ENCODE results near the gene AVPR2. TPM values are rescaled to one million over a fixed set of nuclear protein-coding genes. Genes with fewer than 3 reads are reported as not detected.

The AVPR2 gene
- total RNA-seq, 1 experiment from 2014 or later: not detected

DNA sequence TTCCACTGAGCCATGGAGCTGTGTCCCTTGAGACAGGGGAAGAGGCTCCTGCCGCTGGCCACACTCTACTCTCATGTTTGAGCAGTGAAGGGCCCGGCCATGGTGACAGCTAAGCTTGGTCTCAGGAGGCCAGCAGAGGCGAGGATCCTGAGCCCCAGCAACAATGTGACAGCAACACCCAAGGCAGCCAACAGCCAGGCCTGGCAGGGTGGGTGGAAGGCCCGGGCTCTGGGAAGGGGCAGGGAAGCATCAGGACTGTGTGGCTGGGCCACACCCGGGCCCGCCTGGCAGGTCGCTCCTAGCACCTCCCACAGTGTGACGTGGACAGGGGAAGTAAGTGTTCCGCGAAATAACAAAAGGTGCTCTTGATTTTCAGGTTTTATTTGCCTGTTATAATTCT, 43.3 kb upstream of the AVPR2 start:
- Mint-ChIP-seq H3K9me3 (ENCODE audit: unreplicated experiment) (no peaks in the 10 kb centered on the region), H3K36me3 (ENCODE audit: insufficient read depth, unreplicated experiment) (no peaks in the 10 kb centered on the region), H3K4me3 (ENCODE audit: unreplicated experiment) (no peak overlapping the region), H3K27ac (ENCODE audit: unreplicated experiment) (no peak overlapping the region), H3K4me1 (ENCODE audit: low read depth, unreplicated experiment) (no peaks in the 10 kb centered on the region), H3K27me3 (ENCODE audit: insufficient read depth, unreplicated experiment) (peaks cover 15% of the 10 kb centered on the region)
- CTCF ChIA-PET: no interaction called here
- no peak overlapping the region for H3K4me3 ChIP-seq (ENCODE audit: low read depth, low read length)
- DNase-seq: no peak
- BruUV-seq (replicated peaks): no TSS peak
- H3K36me3 ChIP-seq (ENCODE audit: control insufficient read depth, insufficient read depth, low read length): no peaks in the 10 kb centered on the region
- H3K4me1 ChIP-seq: no peaks in the 10 kb centered on the region
- POLR2A ChIA-PET: no interaction called here
- no peaks in the 10 kb centered on the region for H3K9me3 ChIP-seq
- TF ChIP-seq CTCF (IDR thresholded peaks at IDR 0.05; ENCODE audit: insufficient read depth in 1 of 2, low read depth in 1 of 2, low read length in 1 of 2, severe bottlenecking in 1 of 2, unreplicated experiment in 1 of 2): no peak
- H3K27me3 ChIP-seq (replicated peaks; ENCODE audit: control insufficient read depth, insufficient read depth, low read length): no peaks in the 10 kb centered on the region
- intact Hi-C loops (cut with micrococcal nuclease; ENCODE audit: unreplicated experiment): no loop called here

DNA sequence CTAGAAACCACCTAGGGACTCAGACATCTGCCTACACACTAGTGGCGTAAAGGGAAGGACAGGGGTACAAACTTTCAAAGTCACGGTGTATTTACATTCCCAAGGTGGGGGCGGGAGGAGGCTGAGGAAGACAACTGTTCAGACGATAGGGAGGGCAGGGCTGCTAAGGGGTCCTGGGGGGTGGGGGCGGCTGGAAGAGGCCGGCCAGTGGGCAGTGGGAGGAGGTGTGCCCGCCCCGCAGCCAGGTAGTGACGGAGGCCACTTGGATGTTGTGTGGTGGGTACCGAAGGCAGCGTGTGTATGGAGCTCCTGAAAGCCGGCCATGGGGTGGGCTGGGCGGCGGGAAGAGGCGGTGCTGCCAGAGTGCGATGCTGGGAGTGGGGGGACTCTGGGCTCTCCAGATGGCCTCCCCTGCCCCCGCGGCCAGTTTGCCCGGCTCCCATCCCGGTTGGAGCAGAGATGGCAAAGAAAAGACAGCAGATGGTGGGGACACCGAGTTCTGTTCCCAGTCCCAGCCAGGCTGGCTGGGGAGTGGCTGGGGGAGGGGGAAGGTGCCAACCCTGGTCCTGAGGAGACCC, 42.7 kb upstream of the AVPR2 start:
- no peaks in the 10 kb centered on the region for H3K9me3 ChIP-seq
- no peaks in the 10 kb centered on the region for H3K4me1 ChIP-seq
- DNase-seq: no peak
- no peaks in the 10 kb centered on the region for H3K9me3 Mint-ChIP-seq (ENCODE audit: unreplicated experiment)
- H3K36me3 ChIP-seq (ENCODE audit: control insufficient read depth, insufficient read depth, low read length): no peaks in the 10 kb centered on the region
- no peaks in the 10 kb centered on the region for H3K36me3 Mint-ChIP-seq (ENCODE audit: insufficient read depth, unreplicated experiment)
- BruUV-seq (replicated peaks): no TSS peak
- ChIA-PET CTCF (no interaction called here), POLR2A (no interaction called here)
- no peaks in the 10 kb centered on the region for H3K4me1 Mint-ChIP-seq (ENCODE audit: low read depth, unreplicated experiment)
- peaks cover 15% of the 10 kb centered on the region for H3K27me3 Mint-ChIP-seq (ENCODE audit: insufficient read depth, unreplicated experiment)
- no peaks in the 10 kb centered on the region for H3K27me3 ChIP-seq (replicated peaks; ENCODE audit: control insufficient read depth, insufficient read depth, low read length)
- intact Hi-C loops (cut with micrococcal nuclease; ENCODE audit: unreplicated experiment): no loop called here
- no peak overlapping the region for H3K27ac Mint-ChIP-seq (ENCODE audit: unreplicated experiment)
- TF ChIP-seq CTCF (IDR thresholded peaks at IDR 0.05; ENCODE audit: insufficient read depth in 1 of 2, low read depth in 1 of 2, low read length in 1 of 2, severe bottlenecking in 1 of 2, unreplicated experiment in 1 of 2): no peak
- no peak overlapping the region for H3K4me3 ChIP-seq (ENCODE audit: low read depth, low read length)
- H3K4me3 Mint-ChIP-seq (ENCODE audit: unreplicated experiment): no peak overlapping the region

GRCh38 chrX:153862369-153863250, 41.9 kb upstream of the AVPR2 start:
- no peak for TF ChIP-seq CTCF (IDR thresholded peaks at IDR 0.05; ENCODE audit: insufficient read depth in 1 of 2, low read depth in 1 of 2, low read length in 1 of 2, severe bottlenecking in 1 of 2, unreplicated experiment in 1 of 2)

More at GRCh38 chrX:153862369-153863250, 41.9 kb upstream of the AVPR2 start:
- H3K4me3 Mint-ChIP-seq (ENCODE audit: unreplicated experiment): no peak overlapping the region
- ChIA-PET POLR2A (no interaction called here), CTCF (no interaction called here)
- intact Hi-C loops (cut with micrococcal nuclease; ENCODE audit: unreplicated experiment): no loop called here
- H3K27ac Mint-ChIP-seq (ENCODE audit: unreplicated experiment): no peak overlapping the region
- no TSS peak for BruUV-seq (replicated peaks)
- H3K27me3 ChIP-seq (replicated peaks; ENCODE audit: control insufficient read depth, insufficient read depth, low read length): no peaks in the 10 kb centered on the region
- H3K4me1 ChIP-seq: no peaks in the 10 kb centered on the region
- H3K4me3 ChIP-seq (ENCODE audit: low read depth, low read length): no peak overlapping the region
- no peaks in the 10 kb centered on the region for H3K4me1 Mint-ChIP-seq (ENCODE audit: low read depth, unreplicated experiment)
- no peaks in the 10 kb centered on the region for H3K9me3 ChIP-seq
- DNase-seq: no peak
- no peaks in the 10 kb centered on the region for H3K36me3 ChIP-seq (ENCODE audit: control insufficient read depth, insufficient read depth, low read length)
- no peaks in the 10 kb centered on the region for H3K36me3 Mint-ChIP-seq (ENCODE audit: insufficient read depth, unreplicated experiment)
- peaks cover 9% of the 10 kb centered on the region for H3K27me3 Mint-ChIP-seq (ENCODE audit: insufficient read depth, unreplicated experiment)
- H3K9me3 Mint-ChIP-seq (ENCODE audit: unreplicated experiment): no peaks in the 10 kb centered on the region

Measured in Caco-2 (cell line).